Activated T-helper 2 cell treated with anti-CD3 and anti-CD28 coated beads, Interferon-gamma antibody, Interleukin-2, Interleukin-4, amounts not matched to agents 10 μg/mL and 5 μg/mL and 100 μg/mL, durations not matched to agents 14 hours and 24 hours and 36 hours (primary cell): ENCODE results near the gene UCP2. TPM values are rescaled to one million over a fixed set of nuclear protein-coding genes. Genes with fewer than 3 reads are reported as not detected.

Experiments used
- DNase-seq: peaks from one replicate; pipeline ENCODE4 v3.0.0; 2021; ENCODE audit warnings: low spot score
- H3K27ac Mint-ChIP-seq: one replicate; pipeline ENCODE4 v1.8.0; 2021; ENCODE audit warnings: mixed read lengths
- H3K27me3 Mint-ChIP-seq: one replicate; pipeline ENCODE4 v1.8.0; 2021; ENCODE audit warnings: low read depth, mixed read lengths
- H3K36me3 Mint-ChIP-seq: one replicate; pipeline ENCODE4 v1.8.0; 2021; ENCODE audit warnings: low read depth, mixed read lengths
- H3K4me1 Mint-ChIP-seq: one replicate; pipeline ENCODE4 v1.8.0; 2021; ENCODE audit warnings: low read depth, mixed read lengths
- H3K4me3 Mint-ChIP-seq: one replicate; pipeline ENCODE4 v1.8.0; 2021; ENCODE audit warnings: low read depth, mild to moderate bottlenecking, moderate library complexity, mixed read lengths
- H3K9me3 Mint-ChIP-seq: one replicate; pipeline ENCODE4 v1.8.0; 2021; ENCODE audit warnings: mixed read lengths
- intact Hi-C: fragments of 100-400 bp; cut with micrococcal nuclease; formaldehyde crosslinking; loops from one replicate; pipeline ENCODE4 v1.15.1; 2023
- total RNA-seq: library from RNA; stranded (reverse); gene quantifications from 2 replicates; pipeline ENCODE4 v1.2.3, GENCODE V29; 2022

Gene UCP2
- 429 and 437 TPM in 2 replicates for total RNA-seq

- peak; percentile 78 for DNase-seq
- H3K9me3 Mint-ChIP-seq: no peaks in the 10 kb centered on the region
- H3K27ac Mint-ChIP-seq: peak within 1 kb of the TSS; percentile 98
- no peaks in the 10 kb centered on the region for H3K27me3 Mint-ChIP-seq
- peak within 1 kb of the TSS; percentile 100 for H3K4me3 Mint-ChIP-seq
- H3K4me1 Mint-ChIP-seq: peaks cover 41% of the 10 kb centered on the region
- intact Hi-C loops: loop anchor here (2.0 to 5.0 kb wide), 4 partner anchors 38 to 415 kb away; partner anchors contain the start of genes C2CD3, MRPL48, PGM2L1 and PPME1
- H3K36me3 Mint-ChIP-seq: peaks cover 50% of the 10 kb centered on the region
These were observed at the start of gene UCP2 for GRCh38 chr11:73982595-73982989. Gene UCP2 (minus strand): TSS chr11:73982843. CDS start chr11:73978378, 4,465 bp downstream.

GRCh38 chr11:74030723-74031676, 48.4 kb upstream of the UCP2 start:
- Mint-ChIP-seq H3K27ac (peak overlapping the region; percentile 47), H3K4me3 (peak overlapping the region; percentile 10), H3K36me3 (peaks cover 44% of the 10 kb centered on the region), H3K9me3 (no peaks in the 10 kb centered on the region), H3K27me3 (no peaks in the 10 kb centered on the region), H3K4me1 (peaks cover 30% of the 10 kb centered on the region)
- intact Hi-C loops: no loop called here
- DNase-seq: no peak

GRCh38 chr11:74025467-74026166, 43.0 kb upstream of the UCP2 start:
- DNase-seq: no peak
- no peaks in the 10 kb centered on the region for H3K27me3 Mint-ChIP-seq
- H3K36me3 Mint-ChIP-seq: peaks cover 39% of the 10 kb centered on the region
- H3K9me3 Mint-ChIP-seq: no peaks in the 10 kb centered on the region
- no peak overlapping the region for H3K4me3 Mint-ChIP-seq
- peak overlapping the region; percentile 56 for H3K27ac Mint-ChIP-seq
- intact Hi-C loops: loop anchor here (1.0 to 5.0 kb wide), 3 partner anchors 15 to 207 kb away; no protein-coding TSS in a partner anchor
- peaks cover 38% of the 10 kb centered on the region for H3K4me1 Mint-ChIP-seq

- H3K9me3 Mint-ChIP-seq: no peaks in the 10 kb centered on the region
- peaks cover 33% of the 10 kb centered on the region for H3K4me1 Mint-ChIP-seq
- DNase-seq: no peak
- peaks cover 34% of the 10 kb centered on the region for H3K36me3 Mint-ChIP-seq
- intact Hi-C loops: loop anchor here (2.0 to 5.0 kb wide), 3 partner anchors 14 to 208 kb away; no protein-coding TSS in a partner anchor
- no peak overlapping the region for H3K4me3 Mint-ChIP-seq
- peak overlapping the region; percentile 62 for H3K27ac Mint-ChIP-seq
- no peaks in the 10 kb centered on the region for H3K27me3 Mint-ChIP-seq
These were observed 41.8 kb upstream of the UCP2 start for GRCh38 chr11:74024261-74025029.

GRCh38 chr11:74023276-74023675, 40.6 kb upstream of the UCP2 start:
- Mint-ChIP-seq H3K4me1 (peaks cover 32% of the 10 kb centered on the region), H3K4me3 (no peak overlapping the region), H3K36me3 (peaks cover 29% of the 10 kb centered on the region), H3K27ac (peak overlapping the region; percentile 4), H3K27me3 (no peaks in the 10 kb centered on the region), H3K9me3 (no peaks in the 10 kb centered on the region)
- intact Hi-C loops: loop anchor here (5.0 kb wide), 1 partner anchor 64 kb away; no protein-coding TSS in a partner anchor
- DNase-seq: no peak

- peaks cover 33% of the 10 kb centered on the region for H3K4me1 Mint-ChIP-seq
- no peaks in the 10 kb centered on the region for H3K27me3 Mint-ChIP-seq
- no peaks in the 10 kb centered on the region for H3K9me3 Mint-ChIP-seq
- DNase-seq: no peak
- H3K36me3 Mint-ChIP-seq: peaks cover 28% of the 10 kb centered on the region
- no peak overlapping the region for H3K4me3 Mint-ChIP-seq
- intact Hi-C loops: loop anchor here (5.0 kb wide), 1 partner anchor 65 kb away; no protein-coding TSS in a partner anchor
- H3K27ac Mint-ChIP-seq: no peak overlapping the region
These were observed 39.9 kb upstream of the UCP2 start for GRCh38 chr11:74022546-74022945.

GRCh38 chr11:74021998-74022397, 39.4 kb upstream of the UCP2 start:
- Mint-ChIP-seq H3K36me3 (peaks cover 31% of the 10 kb centered on the region), H3K9me3 (no peaks in the 10 kb centered on the region), H3K27me3 (no peaks in the 10 kb centered on the region), H3K4me3 (no peak overlapping the region), H3K4me1 (peaks cover 36% of the 10 kb centered on the region), H3K27ac (no peak overlapping the region)
- DNase-seq: no peak
- intact Hi-C loops: loop anchor here (2.0 to 5.0 kb wide), 2 partner anchors 39 to 65 kb away; partner anchors contain the start of gene UCP2

- no peak for DNase-seq
- H3K9me3 Mint-ChIP-seq: no peaks in the 10 kb centered on the region
- no peak overlapping the region for H3K27ac Mint-ChIP-seq
- H3K27me3 Mint-ChIP-seq: no peaks in the 10 kb centered on the region
- peaks cover 37% of the 10 kb centered on the region for H3K36me3 Mint-ChIP-seq
- peaks cover 39% of the 10 kb centered on the region for H3K4me1 Mint-ChIP-seq
- no peak overlapping the region for H3K4me3 Mint-ChIP-seq
- intact Hi-C loops: loop anchor here (1.0 to 5.0 kb wide), 4 partner anchors 9 to 67 kb away; partner anchors contain the start of gene UCP2
These were observed 37.9 kb upstream of the UCP2 start for GRCh38 chr11:74020539-74020938.

GRCh38 chr11:74019860-74020259, 37.2 kb upstream of the UCP2 start:
- peaks cover 43% of the 10 kb centered on the region for H3K4me1 Mint-ChIP-seq
- H3K27me3 Mint-ChIP-seq: no peaks in the 10 kb centered on the region
- intact Hi-C loops: loop anchor here (1.0 to 10.0 kb wide), 7 partner anchors 9 to 385 kb away; partner anchors contain the start of genes C2CD3, COA4, PAAF1 and PPME1
- H3K4me3 Mint-ChIP-seq: peak overlapping the region; percentile 18
- H3K9me3 Mint-ChIP-seq: no peaks in the 10 kb centered on the region
- no peak overlapping the region for H3K27ac Mint-ChIP-seq
- DNase-seq: no peak
- H3K36me3 Mint-ChIP-seq: peaks cover 39% of the 10 kb centered on the region

GRCh38 chr11:74019104-74019738, 36.6 kb upstream of the UCP2 start:
- no peak overlapping the region for H3K27ac Mint-ChIP-seq
- intact Hi-C loops: loop anchor here (2.0 to 10.0 kb wide), 3 partner anchors 142 to 386 kb away; partner anchors contain the start of genes C2CD3, COA4, PAAF1 and PPME1
- no peaks in the 10 kb centered on the region for H3K27me3 Mint-ChIP-seq
- H3K9me3 Mint-ChIP-seq: no peaks in the 10 kb centered on the region
- peak overlapping the region; percentile 18 for H3K4me3 Mint-ChIP-seq
- peaks cover 45% of the 10 kb centered on the region for H3K4me1 Mint-ChIP-seq
- peaks cover 36% of the 10 kb centered on the region for H3K36me3 Mint-ChIP-seq
- no peak for DNase-seq

GRCh38 chr11:74018331-74019005, 35.8 kb upstream of the UCP2 start:
- intact Hi-C loops: loop anchor here (2.0 to 10.0 kb wide), 3 partner anchors 142 to 386 kb away; partner anchors contain the start of genes C2CD3, COA4, PAAF1 and PPME1
- Mint-ChIP-seq H3K36me3 (peaks cover 29% of the 10 kb centered on the region), H3K27ac (no peak overlapping the region), H3K9me3 (no peaks in the 10 kb centered on the region), H3K4me1 (peaks cover 44% of the 10 kb centered on the region), H3K4me3 (no peak overlapping the region), H3K27me3 (no peaks in the 10 kb centered on the region)
- no peak for DNase-seq
